GM20000 (cell line): ENCODE results near the gene CPM.

ENCODE experiments used
- DNase-seq: peaks from one replicate; pipeline ENCODE4 v3.0.0; 2012; ENCODE audit warnings: low spot score
- TF ChIP-seq, protein P1 (sequence below): IDR thresholded peaks from 2 replicates; pipeline ENCODE4 v1.5.1; 2012; ENCODE audit warnings: mild to moderate bottlenecking, control low read depth; ENCODE audit errors: extremely low read depth, missing control alignments

The CPM gene

DNA sequence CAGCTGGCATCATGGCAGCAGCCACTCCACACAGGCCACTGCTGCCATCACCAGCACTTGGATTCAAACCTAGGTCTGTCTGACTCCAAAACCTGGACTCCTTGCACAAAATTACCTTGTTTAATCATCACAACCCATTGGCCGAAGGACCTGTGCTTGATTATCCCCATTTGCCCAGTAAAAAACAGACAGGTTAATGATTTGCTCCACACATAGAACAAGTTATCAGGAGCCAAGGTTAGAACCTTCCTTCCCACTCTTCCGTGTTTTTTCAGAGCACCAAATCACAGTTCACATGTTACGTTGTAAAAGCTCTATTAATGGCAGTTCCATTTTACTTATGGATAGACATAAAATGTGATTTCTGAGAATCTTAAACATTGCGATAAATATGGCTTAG, 23.5 kb upstream of the CPM start:
- TF ChIP-seq, protein P1, sequence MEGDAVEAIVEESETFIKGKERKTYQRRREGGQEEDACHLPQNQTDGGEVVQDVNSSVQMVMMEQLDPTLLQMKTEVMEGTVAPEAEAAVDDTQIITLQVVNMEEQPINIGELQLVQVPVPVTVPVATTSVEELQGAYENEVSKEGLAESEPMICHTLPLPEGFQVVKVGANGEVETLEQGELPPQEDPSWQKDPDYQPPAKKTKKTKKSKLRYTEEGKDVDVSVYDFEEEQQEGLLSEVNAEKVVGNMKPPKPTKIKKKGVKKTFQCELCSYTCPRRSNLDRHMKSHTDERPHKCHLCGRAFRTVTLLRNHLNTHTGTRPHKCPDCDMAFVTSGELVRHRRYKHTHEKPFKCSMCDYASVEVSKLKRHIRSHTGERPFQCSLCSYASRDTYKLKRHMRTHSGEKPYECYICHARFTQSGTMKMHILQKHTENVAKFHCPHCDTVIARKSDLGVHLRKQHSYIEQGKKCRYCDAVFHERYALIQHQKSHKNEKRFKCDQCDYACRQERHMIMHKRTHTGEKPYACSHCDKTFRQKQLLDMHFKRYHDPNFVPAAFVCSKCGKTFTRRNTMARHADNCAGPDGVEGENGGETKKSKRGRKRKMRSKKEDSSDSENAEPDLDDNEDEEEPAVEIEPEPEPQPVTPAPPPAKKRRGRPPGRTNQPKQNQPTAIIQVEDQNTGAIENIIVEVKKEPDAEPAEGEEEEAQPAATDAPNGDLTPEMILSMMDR: no peak
- DNase-seq: no peak

DNA sequence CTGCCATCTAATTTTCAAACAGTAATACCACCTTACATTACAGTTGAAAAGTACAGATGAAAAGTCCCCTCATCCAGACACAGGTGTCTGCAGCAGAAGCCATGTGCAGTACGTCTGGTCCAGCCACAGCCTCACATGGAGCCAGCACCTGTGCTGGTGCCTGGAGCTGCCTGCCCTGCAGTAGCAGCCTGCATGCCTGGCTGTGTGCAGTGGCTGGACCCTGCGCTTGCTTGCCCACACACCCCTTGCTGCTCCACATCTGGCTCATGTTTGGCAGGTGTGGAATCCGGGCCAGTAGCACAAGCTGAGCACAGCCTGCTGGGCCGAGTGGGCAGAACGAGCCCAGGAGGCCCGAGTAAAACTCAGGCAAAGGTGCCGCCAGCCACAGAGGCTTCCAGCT, 21.8 kb upstream of the CPM start:
- no peak for DNase-seq
- TF ChIP-seq, protein P1: no peak

DNA sequence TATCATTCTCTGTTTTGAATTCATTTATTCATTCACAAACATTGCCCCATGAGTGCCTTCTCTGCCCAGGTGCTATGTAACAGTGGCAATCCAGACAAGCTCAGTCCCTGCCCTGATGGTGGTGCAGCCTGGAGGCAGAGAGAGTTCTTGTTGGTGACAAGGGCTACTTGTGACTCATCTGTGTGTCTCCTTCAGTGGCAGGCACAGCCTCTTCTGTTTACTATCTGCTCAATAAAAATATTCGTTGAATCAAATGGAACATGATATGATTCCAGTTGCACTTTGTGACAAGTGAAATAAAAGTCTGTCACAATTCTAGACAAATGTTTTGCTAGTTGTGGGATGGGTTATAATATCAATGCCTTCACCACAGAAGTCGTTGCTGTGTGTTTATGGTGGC, 20.6 kb upstream of the CPM start:
- DNase-seq: no peak
- TF ChIP-seq, protein P1: no peak

DNA sequence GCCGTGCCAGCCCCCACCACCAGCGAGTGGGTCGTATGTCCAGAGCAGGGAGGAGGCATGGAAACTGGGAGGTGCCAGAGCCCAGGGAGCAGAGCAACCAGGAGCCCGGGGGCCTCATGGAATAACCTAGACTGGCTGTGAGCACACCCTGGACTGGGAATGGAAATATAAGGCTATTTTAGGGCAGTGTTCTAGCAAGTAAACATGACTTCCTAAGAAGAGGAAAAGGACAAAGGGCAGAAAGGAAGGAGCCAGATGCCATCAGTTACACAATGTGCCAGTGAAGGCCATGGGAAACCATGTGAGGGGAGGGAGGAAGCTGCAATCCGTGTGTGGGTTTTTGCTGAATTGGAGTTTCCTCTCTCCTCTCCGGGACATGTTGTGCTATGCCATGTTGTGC, 18.7 kb upstream of the CPM start:
- TF ChIP-seq, protein P1: no peak
- no peak for DNase-seq

DNA sequence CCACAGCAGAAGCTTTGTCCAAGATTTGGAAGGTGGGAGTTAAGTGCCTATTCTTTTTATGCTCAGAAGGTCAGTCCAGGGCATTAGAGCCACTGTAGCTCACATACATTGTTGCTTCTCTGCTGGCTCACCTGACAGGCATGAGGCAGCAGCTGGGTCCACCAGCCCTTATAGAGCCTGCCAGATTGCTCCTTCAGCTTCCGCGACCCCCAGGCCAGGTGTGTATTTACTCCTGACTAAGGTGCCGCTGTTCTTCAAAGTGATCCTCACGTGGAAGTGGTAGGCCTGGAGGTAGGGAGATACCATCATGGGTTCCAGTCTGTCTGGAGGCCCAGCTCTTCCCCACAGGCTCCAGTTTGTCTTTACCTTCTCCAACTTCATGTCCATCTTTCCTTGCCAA, 17.5 kb upstream of the CPM start:
- TF ChIP-seq, protein P1: no peak
- no peak for DNase-seq

DNA sequence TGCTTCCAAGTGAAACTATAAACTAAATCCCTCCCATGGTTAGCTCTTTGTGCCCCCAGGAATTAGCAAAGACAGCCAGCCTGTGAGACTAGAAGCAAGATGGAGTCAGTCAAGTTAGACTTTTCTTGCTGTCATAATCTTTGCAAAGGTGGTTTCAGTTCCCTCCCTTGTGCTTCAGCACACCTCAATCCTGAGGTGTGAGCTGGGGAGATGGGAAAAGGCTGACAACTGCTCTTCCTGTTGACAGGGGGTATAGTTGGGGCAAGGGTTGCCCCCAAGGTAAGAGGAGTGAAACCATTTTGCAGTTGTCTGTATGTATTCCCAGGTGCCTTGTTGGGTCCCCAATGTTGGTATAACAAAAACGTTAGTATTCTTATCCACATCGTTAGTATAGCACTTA, 12.3 kb upstream of the CPM start:
- no peak for DNase-seq
- TF ChIP-seq, protein P1: no peak

DNA sequence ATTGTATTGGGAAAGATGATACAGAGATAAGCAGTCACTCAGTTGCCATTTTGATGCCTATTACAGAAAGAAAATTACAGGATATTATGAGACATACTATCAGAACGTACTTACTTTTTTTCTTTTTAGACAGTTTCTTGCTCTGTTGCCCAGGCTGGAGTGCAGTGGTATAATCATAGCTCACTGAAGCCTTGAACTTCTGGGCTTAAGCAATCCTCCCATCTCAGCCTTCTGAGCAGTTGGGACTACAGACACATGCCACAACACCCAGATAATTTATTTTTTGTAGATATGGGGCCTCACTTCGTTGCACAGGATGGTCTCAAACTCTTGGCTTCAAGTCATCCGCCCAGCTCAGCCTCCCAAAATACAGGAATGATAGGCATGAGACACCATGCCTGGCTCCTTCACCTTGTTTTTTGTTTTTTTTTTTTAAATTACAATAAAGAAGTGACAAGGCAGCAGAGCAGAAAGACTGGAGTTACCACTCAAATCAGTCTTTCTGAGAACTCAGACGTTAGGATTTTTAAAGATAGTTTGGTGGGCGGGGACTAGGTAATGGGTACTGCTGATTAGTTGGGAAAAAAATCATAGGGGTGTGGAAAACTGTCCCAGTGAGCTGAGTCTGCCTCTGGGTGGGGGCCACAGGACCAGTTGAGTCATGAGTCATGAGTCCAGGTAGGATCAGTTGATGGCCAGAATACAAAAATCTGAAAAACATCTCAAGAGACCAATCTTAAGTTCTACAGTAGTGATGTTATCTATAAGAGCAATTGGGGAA, 11.5 kb upstream of the CPM start:
- TF ChIP-seq, protein P1: no peak
- DNase-seq: no peak
